Loucy (cell line): ENCODE data around the gene CFAP77.

Source experiments
- CTCF ChIP-seq: fragments of 200-600 bp; sonication (generic); conservative IDR thresholded peaks from 2 replicates; pipeline ENCODE4 v1.5.1; 2014; ENCODE audit warnings: mild to moderate bottlenecking, antibody characterized with exemption, low read length
- EZH2phosphoT487 ChIP-seq: fragments of 200-600 bp; IDR thresholded peaks from 2 replicates; pipeline ENCODE4 v1.6.1; 2018; ENCODE audit warnings: antibody characterized with exemption, mild to moderate bottlenecking, moderate library complexity, borderline replicate concordance

- TF ChIP-seq CTCF: no peak
- TF ChIP-seq EZH2phosphoT487: no peak
Observed at GRCh38 chr9:132541870-132542830, 132.1 kb downstream of the CFAP77 start.
